Glomerular visceral epithelial cell (primary cell): Measurements from ENCODE around the gene DUSP21.
"Not testable (repeated sequence)": the region's sequence is repeated elsewhere in the genome, so short reads cannot be mapped to it uniquely, and the experiment has no call there.

Experiments
- DNase-seq: peaks from one replicate; pipeline ENCODE4 v3.0.0-alpha.2; 2016; ENCODE audit errors: extremely low spot score

Gene DUSP21

GRCh38 chrX:44876086-44876485 is 32.3 kb downstream of the DUSP21 start:
- peak; percentile 27 for DNase-seq

GRCh38 chrX:44876767-44877166 is 32.9 kb downstream of the DUSP21 start:
- DNase-seq: no peak

GRCh38 chrX:44878780-44879179 is 35.0 kb downstream of the DUSP21 start:
- DNase-seq: no peak

GRCh38 chrX:44881549-44881948 is 37.7 kb downstream of the DUSP21 start:
- DNase-seq: no peak

- no peak for DNase-seq
Observed at GRCh38 chrX:44882635-44883034, 38.8 kb downstream of the DUSP21 start.

- DNase-seq: no peak
Observed at GRCh38 chrX:44884944-44885343, 41.1 kb downstream of the DUSP21 start.

GRCh38 chrX:44889824-44890223 is 46.0 kb downstream of the DUSP21 start:
- DNase-seq: no peak

GRCh38 chrX:44890247-44890646 is 46.4 kb downstream of the DUSP21 start:
- DNase-seq: no peak

GRCh38 chrX:44890687-44891086 is 46.9 kb downstream of the DUSP21 start:
- DNase-seq: not testable (repeated sequence)

- DNase-seq: no peak
Observed at GRCh38 chrX:44891642-44892041, 47.8 kb downstream of the DUSP21 start.
